Spinal cord (tissue), 10 donors: ENCODE data around the gene HHAT. TPM values are rescaled to one million over a fixed set of nuclear protein-coding genes. Genes with fewer than 3 reads are reported as not detected.
"Not testable (repeated sequence)": the region's sequence is repeated elsewhere in the genome, so short reads cannot be mapped to it uniquely, and the experiment has no call there.

Experiments used
- DNase-seq, 6 donors: peaks; one replicate each; pipeline versions ENCODE4 v3.0.0 to v3.0.0-alpha.2; 2013 to 2015; ENCODE audit warnings: low spot score in 6 of 6, low read depth in 4 of 6
- H3K27ac ChIP-seq: one replicate; pipeline ENCODE4 v1.5.1; 2013; ENCODE audit warnings: low read depth, low read length, control low read depth
- H3K27me3 ChIP-seq: one replicate; pipeline ENCODE4 v1.6.1; 2013; ENCODE audit warnings: low read length; ENCODE audit not compliant: control insufficient read depth, insufficient read depth
- H3K36me3 ChIP-seq: one replicate; pipeline ENCODE4 v1.6.1; 2013; ENCODE audit warnings: low read length; ENCODE audit not compliant: control insufficient read depth, insufficient read depth
- H3K4me1 ChIP-seq: one replicate; pipeline ENCODE4 v1.6.1; 2013; ENCODE audit warnings: low read length; ENCODE audit not compliant: control insufficient read depth, insufficient read depth
- H3K4me3 ChIP-seq: one replicate; pipeline ENCODE4 v1.5.1; 2013; ENCODE audit warnings: low read depth, low read length, control low read depth
- H3K9me3 ChIP-seq: one replicate; pipeline ENCODE4 v1.6.1; 2013; ENCODE audit warnings: low read length; ENCODE audit not compliant: control insufficient read depth, insufficient read depth
- WGBS: methylation state at CpG from one replicate; pipeline ENCODE4 v1.1.5; 2013; ENCODE audit warnings: missing lambda C conversion rate; ENCODE audit not compliant: insufficient coverage; 5-methylcytosine and 5-hydroxymethylcytosine counted together
- polyA plus RNA-seq, 2 donors: library from polyadenylated mRNA; unstranded; fragments of 120-200 nt; gene quantifications; one replicate each; pipeline ENCODE4 v1.2.1, GENCODE V29; 2013; ENCODE audit not compliant: insufficient read length in 2 of 2
- total RNA-seq, 2 donors: library from RNA; depleted of rRNA in 1 of 2; stranded (reverse); fragments of 120-200 nt in 1 of 2; fragments of >200 nt in 1 of 2; gene quantifications; one replicate each; pipeline versions ENCODE4 v1.2.3 to v1.2.4, GENCODE V29; 2013 to 2014
- donor health status: healthy.

HHAT gene
- total and polyA plus RNA-seq, 4 donors, result 4.8 to 8.0 (median 6.1) TPM

GRCh38 chr1:210397681-210398080 is 69.0 kb downstream of the HHAT start:
- no peak overlapping the region for H3K27ac ChIP-seq

GRCh38 chr1:210398466-210398865 is 69.8 kb downstream of the HHAT start:
- H3K27me3 ChIP-seq, result no peaks in the 10 kb centered on the region
- H3K9me3 ChIP-seq, result no peaks in the 10 kb centered on the region
- H3K4me1 ChIP-seq, result peaks cover 4% of the 10 kb centered on the region
- H3K27ac ChIP-seq, result no peak overlapping the region
- no CpG with 5 or more reads among the region's 1 CpG for WGBS
- H3K36me3 ChIP-seq, result no peaks in the 10 kb centered on the region
- DNase-seq, result no peak
- H3K4me3 ChIP-seq, result no peak overlapping the region

More at GRCh38 chr1:210397681-210398080, 69.0 kb downstream of the HHAT start:
- Histone ChIP-seq H3K36me3 (no peaks in the 10 kb centered on the region), H3K4me3 (no peak overlapping the region), H3K9me3 (no peaks in the 10 kb centered on the region), H3K4me1 (peaks cover 5% of the 10 kb centered on the region), H3K27me3 (no peaks in the 10 kb centered on the region)
- DNase-seq, result no peak
- WGBS, result no CpG with 5 or more reads among the region's 5 CpGs

GRCh38 chr1:210400043-210400840 is 71.5 kb downstream of the HHAT start:
- H3K4me1 ChIP-seq, result peaks cover 2% of the 10 kb centered on the region
- H3K36me3 ChIP-seq, result no peaks in the 10 kb centered on the region
- no peak overlapping the region for H3K4me3 ChIP-seq
- 7% methylated on average over 1 of the region's 5 CpGs for WGBS
- peak in 2 of 6 donors; percentile 66 to 76 for DNase-seq
- no peaks in the 10 kb centered on the region for H3K27me3 ChIP-seq
- H3K27ac ChIP-seq, result no peak overlapping the region
- H3K9me3 ChIP-seq, result no peaks in the 10 kb centered on the region

- H3K27ac ChIP-seq, result no peak overlapping the region
- H3K27me3 ChIP-seq, result no peaks in the 10 kb centered on the region
- peaks cover 3% of the 10 kb centered on the region for H3K4me1 ChIP-seq
- no peak for DNase-seq
- no peaks in the 10 kb centered on the region for H3K9me3 ChIP-seq
- H3K4me3 ChIP-seq, result no peak overlapping the region
- H3K36me3 ChIP-seq, result no peaks in the 10 kb centered on the region
- WGBS, result no CpG with 5 or more reads among the region's 1 CpG
Measured at GRCh38 chr1:210402560-210402959, 73.9 kb downstream of the HHAT start.

GRCh38 chr1:210405316-210405715 is 76.6 kb downstream of the HHAT start:
- peaks cover 3% of the 10 kb centered on the region for H3K4me1 ChIP-seq
- H3K36me3 ChIP-seq, result no peaks in the 10 kb centered on the region
- 100% methylated on average over 3 of the region's 4 CpGs for WGBS
- no peaks in the 10 kb centered on the region for H3K9me3 ChIP-seq
- no peak for DNase-seq
- no peak overlapping the region for H3K27ac ChIP-seq
- H3K4me3 ChIP-seq, result no peak overlapping the region
- H3K27me3 ChIP-seq, result no peaks in the 10 kb centered on the region

- 80% methylated on average over 1 of the region's 2 CpGs for WGBS
- not testable (repeated sequence) for H3K27me3 ChIP-seq, H3K36me3 ChIP-seq, H3K27ac ChIP-seq, H3K9me3 ChIP-seq, DNase-seq, H3K4me3 ChIP-seq, H3K4me1 ChIP-seq
Measured at GRCh38 chr1:210406341-210406740, 77.6 kb downstream of the HHAT start.

GRCh38 chr1:210407207-210407886 is 78.6 kb downstream of the HHAT start:
- H3K9me3 ChIP-seq, result no peaks in the 10 kb centered on the region

GRCh38 chr1:210407887-210408252 is 79.2 kb downstream of the HHAT start:
- peaks cover 3% of the 10 kb centered on the region for H3K4me1 ChIP-seq
- no peak overlapping the region for H3K27ac ChIP-seq
- no peaks in the 10 kb centered on the region for H3K27me3 ChIP-seq
- no peaks in the 10 kb centered on the region for H3K36me3 ChIP-seq
- no peaks in the 10 kb centered on the region for H3K9me3 ChIP-seq
- H3K4me3 ChIP-seq, result no peak overlapping the region
- WGBS, result no CpG with 5 or more reads among the region's 1 CpG
- no peak for DNase-seq

More at GRCh38 chr1:210407207-210407886, 78.6 kb downstream of the HHAT start:
- Histone ChIP-seq H3K4me1 (peaks cover 3% of the 10 kb centered on the region), H3K27me3 (no peaks in the 10 kb centered on the region), H3K4me3 (no peak overlapping the region), H3K27ac (no peak overlapping the region), H3K36me3 (no peaks in the 10 kb centered on the region)
- WGBS, result 36% methylated on average over 5 of the region's 9 CpGs
- DNase-seq, result peak; percentile 47 to 93 (median 63)

GRCh38 chr1:210412240-210412639 is 83.5 kb downstream of the HHAT start:
- DNase-seq, result no peak
- WGBS, result no CpG with 5 or more reads among the region's 1 CpG
- no peaks in the 10 kb centered on the region for H3K36me3 ChIP-seq
- H3K27me3 ChIP-seq, result no peaks in the 10 kb centered on the region
- H3K4me3 ChIP-seq, result no peak overlapping the region
- no peak overlapping the region for H3K27ac ChIP-seq
- H3K9me3 ChIP-seq, result no peaks in the 10 kb centered on the region
- peaks cover 3% of the 10 kb centered on the region for H3K4me1 ChIP-seq

GRCh38 chr1:210413951-210414350 is 85.2 kb downstream of the HHAT start:
- peaks cover 3% of the 10 kb centered on the region for H3K4me1 ChIP-seq
- no peaks in the 10 kb centered on the region for H3K27me3 ChIP-seq
- H3K27ac ChIP-seq, result no peak overlapping the region
- no peak overlapping the region for H3K4me3 ChIP-seq
- no peak for DNase-seq
- 75% methylated on average over 1 of the region's 4 CpGs for WGBS
- no peaks in the 10 kb centered on the region for H3K9me3 ChIP-seq
- H3K36me3 ChIP-seq, result no peaks in the 10 kb centered on the region
